Prostate gland (tissue), 2 donors: ENCODE measurements around the gene TCF7.

Experiments used
- CTCF ChIP-seq, 4 experiments: fragments of 200-600 bp in 2 of 4; fragments of 450-650 bp in 2 of 4; sonication (generic) in 2 of 4; IDR thresholded peaks; 1 replicate in 3 of 4; 2 replicates in 1 of 4; pipeline ENCODE4 v1.5.1; 2016 to 2019; ENCODE audit warnings: antibody characterized with exemption in 4 of 4, mild to moderate bottlenecking in 2 of 4, moderate library complexity in 2 of 4
- POLR2A ChIP-seq: fragments of 450-650 bp; IDR thresholded peaks from one replicate; pipeline ENCODE4 v1.6.1; 2016; ENCODE audit warnings: antibody characterized with exemption, mild to moderate bottlenecking

DNA sequence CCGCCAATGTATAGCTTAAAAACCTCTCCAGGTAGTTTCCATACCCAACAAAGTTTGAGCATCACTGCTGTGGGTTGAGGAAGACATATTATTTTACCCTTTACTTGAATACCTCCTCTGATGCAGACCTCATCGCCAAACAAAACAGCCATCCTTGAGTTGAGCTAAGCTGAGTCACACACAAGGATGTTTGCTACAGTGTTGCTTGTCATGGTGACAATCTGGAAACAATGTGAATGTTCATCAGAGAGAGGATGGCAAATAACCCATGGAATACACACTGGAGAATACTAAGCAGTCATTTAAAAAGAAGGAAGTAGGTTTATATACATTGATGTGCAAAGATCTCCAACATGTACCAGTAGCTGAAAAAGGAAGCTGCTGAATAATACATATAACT, 41.1 kb upstream of the TCF7 start:
- TF ChIP-seq CTCF (IDR thresholded peaks at IDR 0.05), result no peak
- no peak for TF ChIP-seq POLR2A
